GM21825 (cell line): ENCODE measurements around the gene FAM200A.
"Not testable (repeated sequence)": the region's sequence is repeated elsewhere in the genome, so short reads cannot be mapped to it uniquely, and the experiment has no call there.

ENCODE experiments used
- ATAC-seq: cut with Tn5 transposase; IDR thresholded peaks from one replicate; pipeline ENCODE4 v1.9.1; 2021; ENCODE audit warnings: mild to moderate bottlenecking, moderate library complexity; ENCODE audit not compliant: unreplicated experiment

FAM200A gene

DNA sequence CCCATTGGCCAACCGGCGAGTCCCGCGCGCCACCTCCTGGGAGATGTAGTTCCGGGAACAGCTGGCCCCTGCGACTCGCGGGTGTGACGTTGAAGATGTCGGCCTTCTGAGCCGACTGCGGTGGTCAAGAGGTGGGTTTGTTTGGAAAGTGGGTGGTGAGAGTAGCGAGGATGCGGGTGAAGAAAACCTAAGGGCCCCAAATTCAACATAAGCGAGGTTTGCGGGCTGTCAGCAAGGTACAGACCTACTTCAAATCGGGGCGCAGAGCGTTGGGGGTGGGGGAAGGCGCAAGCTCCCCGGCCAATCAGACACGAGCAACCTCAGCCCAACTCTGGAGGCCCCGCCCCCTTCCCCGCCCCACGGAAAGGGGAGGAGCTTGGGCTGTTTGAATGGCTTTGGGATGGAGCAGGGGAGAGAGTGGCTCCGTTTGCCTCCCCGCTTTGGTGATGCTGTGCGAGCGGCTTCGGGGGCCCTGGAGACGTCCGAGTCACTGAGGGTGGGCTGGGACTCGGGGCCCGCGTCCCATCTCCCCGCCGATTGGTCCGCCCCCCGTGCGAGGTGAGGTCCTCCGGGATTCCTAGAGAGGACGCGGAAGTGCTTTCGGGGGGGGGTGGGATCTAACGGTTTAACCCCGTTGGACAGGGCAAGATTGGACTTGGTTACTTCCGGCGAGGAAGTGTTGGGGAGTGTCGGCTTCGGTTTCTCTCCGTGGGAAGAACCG lies 47.2 kb downstream of the FAM200A start, which contains the start of gene ZKSCAN5:
Gene ZKSCAN5 (plus strand): TSS at position 60 of the 721 bp plus-strand sequence. CDS start 1,383 bp downstream, outside the sequence.
- ATAC-seq, result peak; percentile 75

DNA sequence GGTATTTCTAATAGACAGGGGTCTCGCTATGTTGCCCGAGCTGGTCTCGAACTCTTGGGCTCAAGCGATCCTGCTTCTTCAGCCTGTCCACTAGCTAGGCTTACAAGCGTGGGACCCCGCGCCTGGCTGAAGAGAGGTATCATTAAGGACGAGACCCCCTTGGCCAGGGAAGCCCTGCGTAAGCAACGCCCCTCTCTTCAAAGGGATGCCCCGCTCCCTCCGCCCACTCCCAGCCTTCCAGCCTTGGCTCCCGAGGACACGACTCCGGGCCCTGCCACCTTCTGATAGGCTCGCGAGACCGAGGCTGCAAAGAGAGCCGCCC lies 47.7 kb downstream of the FAM200A start:
- no peak for ATAC-seq

DNA sequence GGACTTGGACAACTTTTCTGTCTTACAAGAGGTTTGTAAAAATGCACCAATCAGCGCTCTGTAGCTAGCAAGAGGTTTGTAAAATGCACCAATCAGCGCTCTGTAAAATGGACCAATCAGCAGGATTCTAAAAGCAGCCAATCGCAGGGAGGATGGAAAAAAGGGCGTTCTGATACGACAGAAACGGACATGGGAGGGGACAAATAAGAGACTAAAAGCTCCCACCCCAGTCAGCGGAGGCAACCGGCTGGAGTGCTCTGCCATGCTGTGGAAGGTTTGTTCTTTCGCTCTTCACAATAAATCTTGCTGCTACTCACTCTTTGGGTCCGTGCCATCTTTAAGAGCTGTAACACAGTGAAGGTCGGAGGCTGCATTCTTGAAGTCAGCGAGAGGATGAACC lies 50.7 kb downstream of the FAM200A start:
- not testable (repeated sequence) for ATAC-seq

DNA sequence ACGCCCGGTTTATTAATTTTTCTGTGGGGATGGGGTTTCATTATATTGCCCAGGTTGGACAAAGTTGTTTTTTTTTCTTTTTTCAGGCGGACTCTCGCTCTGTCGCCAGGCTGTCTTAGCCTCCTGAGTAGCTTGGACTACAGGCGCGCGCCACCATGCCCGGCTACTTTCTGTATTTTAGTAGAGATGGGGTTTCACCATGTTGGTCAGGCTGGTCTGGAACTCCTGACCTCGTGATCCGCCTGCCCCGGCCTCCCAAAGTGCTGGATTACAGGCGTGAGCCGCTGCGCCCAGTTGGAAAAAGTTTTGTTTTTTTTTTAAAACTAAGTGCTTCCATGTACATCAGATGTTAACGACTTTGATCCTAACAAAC lies 51.3 kb downstream of the FAM200A start:
- ATAC-seq, result no peak

DNA sequence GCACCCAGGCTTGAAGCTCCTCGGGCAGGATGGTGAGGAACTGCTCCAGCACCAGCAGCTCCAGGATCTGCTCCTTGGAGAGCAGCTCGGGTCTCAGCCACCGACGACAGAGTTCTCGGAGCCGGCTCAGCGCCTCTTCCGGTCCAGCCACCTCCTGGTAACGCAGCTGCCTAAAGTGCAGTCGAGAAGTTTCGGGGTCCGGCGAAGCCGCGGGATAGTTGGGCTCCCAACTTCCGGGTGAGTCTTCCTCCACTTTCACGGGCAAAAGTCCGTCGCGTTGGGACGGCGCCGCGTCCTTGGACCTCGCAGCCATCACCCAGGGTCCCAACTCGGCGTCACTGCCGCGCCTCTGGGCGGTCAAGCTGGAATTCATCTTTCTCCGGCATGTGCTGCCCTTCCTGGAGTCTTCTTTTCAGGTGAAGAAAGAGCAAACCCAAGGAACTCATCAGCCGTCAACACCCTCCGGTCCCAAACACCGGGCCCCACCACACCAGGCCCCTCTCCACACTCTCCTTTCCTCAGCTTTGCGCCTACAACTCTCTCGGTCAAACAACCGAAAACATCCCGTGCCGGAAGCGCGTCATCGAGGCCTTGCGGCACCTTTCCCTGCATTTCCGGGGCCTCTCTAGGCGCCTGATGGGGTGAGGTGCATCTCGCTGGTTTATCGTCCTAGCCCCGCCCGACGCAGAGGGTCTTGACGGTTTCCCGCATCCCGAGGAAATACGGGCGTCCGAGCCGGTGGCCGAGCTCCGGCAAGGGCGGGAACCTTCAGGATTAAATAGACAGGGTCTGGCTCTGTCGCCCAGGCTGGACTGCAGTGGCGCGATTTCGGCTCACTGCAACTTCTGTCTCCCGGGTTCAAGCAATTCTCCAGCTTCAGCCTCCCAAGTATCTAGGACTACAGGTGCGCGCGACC lies 51.9 kb downstream of the FAM200A start, which contains the start of gene ZNF394:
Gene ZNF394 (minus strand): TSS at position 561 of the 916 bp plus-strand sequence. CDS start 188 bp downstream, at position 373.
- peak; percentile 46 for ATAC-seq

DNA sequence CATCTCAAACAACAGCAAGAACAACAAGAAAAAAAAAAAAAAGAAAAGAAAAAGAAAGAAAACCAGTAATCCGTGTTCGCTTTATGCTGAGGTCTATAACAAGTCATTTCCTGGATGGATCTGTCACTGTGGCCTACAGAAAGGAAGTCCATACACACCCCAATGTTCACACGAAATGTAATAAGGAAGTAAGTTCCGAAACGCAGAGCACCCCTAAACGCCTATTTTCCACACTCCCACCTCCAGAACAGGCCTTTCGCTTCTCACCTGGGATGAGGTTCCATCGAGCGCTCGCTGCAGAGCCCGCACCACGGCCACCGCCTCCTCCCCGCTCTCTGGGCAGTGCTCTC lies 52.6 kb downstream of the FAM200A start:
- no peak for ATAC-seq

DNA sequence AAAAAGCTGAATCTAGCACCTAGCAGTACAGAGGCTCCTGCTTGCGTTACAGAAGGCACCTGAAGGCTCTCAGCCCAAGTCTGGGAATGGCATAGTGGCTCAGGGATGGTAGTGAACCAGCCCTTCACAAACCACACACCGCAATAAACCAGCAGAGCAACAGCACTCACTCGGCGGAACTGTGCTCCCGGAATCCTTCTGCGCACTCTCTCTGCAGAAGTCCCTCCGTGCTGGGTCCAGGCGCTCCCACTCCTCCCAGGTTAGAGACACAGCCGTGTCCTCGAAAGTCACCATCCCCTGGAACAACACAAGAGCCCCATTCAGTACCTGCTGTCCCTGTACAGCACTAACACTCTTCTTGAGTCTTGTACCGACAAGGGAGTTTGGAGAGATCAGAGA lies 53.4 kb downstream of the FAM200A start:
- no peak for ATAC-seq

DNA sequence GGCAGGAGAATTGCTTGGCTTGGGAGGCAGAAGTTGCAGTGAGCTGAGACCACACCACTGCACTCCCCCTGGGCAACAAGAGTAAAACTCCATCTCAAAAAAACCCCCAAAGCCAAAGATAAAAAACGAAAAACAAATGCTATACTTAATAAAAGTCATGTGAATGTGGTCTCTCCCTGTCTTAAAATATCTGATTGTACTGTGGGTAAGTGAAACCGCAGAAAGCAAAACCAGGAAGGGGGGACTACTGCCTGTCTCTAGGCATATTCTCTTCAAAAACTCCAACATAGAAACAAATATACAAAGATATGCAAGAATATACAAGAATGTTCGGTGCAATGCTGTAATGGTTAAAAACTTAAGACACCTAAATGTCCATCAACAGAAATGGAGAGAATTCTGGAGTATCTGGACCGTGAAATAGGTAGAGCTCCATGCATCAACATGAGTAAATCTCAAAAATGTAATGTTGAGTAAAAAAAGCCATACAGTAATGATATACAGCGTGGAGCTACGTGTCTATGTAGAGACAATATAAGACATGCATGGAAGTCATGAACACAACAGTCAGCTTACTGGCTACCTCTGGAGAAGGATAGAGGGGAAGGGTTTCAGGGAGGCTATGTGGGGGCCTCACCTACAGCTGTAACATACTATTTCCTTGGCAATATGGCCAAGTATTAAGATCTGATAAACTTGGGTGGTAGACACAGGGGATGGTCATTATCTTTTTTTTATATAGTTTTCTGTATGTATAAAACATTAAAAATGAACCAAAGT lies 54.0 kb downstream of the FAM200A start:
- no peak for ATAC-seq
